Islet of Langerhans (tissue), 1 donor: ENCODE measurements around the gene KRT37.

Source experiments
- FAIRE-seq: peaks from one replicate; lab custom pipeline; 2011; peaks lifted over from hg19 to GRCh38; lab: Jason Lieb, UNC

The KRT37 gene

DNA sequence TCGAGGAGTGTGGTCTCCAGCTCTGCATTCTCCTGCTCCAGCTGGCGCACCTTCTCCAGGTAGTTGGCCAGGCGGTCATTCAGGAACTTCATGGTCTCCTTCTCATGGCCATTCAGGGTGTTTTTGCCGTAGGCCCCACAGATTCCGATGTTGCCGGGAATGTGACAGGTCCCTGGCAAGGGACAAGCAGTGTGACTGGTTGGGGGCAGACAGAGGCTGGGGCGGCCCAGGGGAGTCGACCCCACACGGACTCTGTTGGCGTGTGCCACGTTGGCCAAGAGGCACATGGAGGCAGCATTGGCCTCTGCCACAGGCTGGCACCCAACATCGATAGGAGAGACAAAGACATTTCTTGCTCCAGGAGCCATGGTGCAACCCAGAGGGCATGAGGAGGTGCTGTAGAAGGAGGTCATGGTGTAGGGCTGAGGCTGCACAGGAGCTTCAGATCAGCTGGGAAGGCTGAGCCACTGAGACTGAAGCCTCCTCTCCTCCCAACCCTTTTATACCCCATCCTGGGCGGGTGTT, at the start of gene KRT37:
Gene KRT37, minus strand, starts transcription at position 475 of the 525 bp plus-strand sequence. Its CDS starts 62 bp downstream, at position 413.
- FAIRE-seq = no peak

DNA sequence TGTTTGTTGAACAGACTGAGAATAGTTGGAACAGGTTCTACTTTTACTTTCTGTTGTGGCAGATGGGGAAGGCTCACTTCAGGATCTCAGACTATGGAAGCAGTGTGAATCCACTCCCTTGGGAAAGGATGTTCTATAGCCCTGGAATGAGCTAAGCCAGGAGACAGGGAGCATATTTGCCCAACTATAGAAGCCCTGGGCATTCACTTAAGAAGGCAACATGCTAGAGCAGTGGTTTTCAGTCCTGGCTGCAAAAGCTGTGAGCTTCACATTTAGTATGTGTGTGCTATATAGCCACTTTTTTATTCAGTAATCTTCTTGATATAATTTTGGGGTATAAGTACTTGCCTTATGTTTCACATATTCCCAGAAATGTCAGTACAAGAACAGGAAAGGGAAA, 44.0 kb upstream of the KRT37 start:
- FAIRE-seq = no peak

DNA sequence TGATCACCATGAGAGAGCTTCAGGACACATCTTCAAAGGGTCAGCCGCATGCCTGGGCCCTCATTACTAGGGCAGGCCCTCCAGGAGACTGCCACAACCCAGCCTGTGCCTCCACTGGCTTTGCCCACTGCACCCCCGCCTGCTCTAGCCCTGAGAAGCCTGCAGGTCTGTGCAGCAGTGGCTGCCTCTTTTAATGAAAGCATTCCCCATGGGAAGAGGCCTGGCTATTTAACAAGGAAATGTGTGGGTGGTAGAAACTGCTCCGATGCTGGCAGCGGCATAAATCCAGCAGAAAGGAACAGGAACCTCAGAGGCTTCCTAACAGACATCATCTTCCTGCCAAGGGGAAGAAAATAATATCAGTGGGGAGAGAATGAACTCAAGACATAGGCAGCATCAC, 43.2 kb upstream of the KRT37 start:
- no peak for FAIRE-seq

DNA sequence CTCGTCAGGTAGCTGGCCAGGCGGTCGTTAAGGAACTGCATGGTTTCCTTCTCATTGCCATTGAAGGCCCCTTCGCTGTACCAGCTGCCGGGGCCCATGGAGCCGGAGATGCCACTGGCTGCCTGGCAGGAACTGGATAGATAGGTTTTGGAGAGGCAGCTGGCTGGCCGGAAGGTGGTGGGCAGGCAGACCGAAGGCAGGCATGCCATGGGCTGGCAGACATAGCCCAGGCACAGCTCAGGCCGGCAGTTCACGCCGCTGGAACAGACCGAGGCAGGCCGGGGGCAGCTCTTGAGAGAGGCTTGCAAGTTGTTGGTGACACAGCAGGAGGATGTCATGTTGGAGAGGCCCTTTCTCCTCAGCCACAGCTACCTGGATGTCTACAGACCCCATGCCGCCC, 42.6 kb upstream of the KRT37 start, which contains the start of gene KRT32:
Gene KRT32, minus strand, starts transcription at position 399 of the 400 bp plus-strand sequence. Its CDS starts 61 bp downstream, at position 338.
- no peak for FAIRE-seq

DNA sequence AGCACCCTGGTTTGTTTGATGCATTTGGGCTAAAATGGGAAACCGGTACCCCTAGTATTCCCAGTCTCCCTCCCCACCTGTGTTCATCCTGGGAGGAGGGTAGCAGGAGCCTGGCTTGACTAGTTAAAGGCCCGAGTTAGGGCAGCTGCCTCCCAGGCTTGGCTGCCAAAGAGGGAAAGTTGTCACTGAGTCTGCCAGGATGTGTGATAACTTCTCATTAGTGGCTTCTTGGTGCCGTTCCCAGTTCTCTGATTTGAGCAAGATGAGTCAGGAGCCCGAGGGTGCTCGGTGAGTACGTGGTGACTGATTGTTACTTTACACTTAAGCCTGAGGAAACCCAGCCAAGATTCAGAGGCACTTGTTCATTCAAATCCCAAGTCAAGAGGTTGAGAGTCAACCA, 40.3 kb upstream of the KRT37 start:
- no peak for FAIRE-seq

DNA sequence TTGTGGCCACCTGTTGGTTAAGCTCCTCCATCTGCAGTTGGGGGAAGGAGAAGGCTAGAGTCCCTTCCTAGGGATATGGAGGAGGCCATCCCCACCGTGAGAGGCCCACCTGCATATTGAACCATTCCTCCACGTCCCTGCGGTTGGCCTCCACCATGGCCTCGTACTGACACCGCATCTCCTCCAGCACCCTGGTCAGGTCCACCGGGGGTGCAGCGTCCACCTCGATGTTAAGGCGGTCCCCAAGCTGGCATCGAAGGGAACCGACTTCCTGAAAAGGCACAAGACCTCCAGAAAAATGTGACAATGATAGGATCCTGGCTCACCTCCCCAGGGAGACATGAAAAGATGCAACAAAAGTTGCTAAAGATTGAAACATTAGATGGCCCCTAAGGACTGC, 39.8 kb upstream of the KRT37 start:
- no peak for FAIRE-seq

DNA sequence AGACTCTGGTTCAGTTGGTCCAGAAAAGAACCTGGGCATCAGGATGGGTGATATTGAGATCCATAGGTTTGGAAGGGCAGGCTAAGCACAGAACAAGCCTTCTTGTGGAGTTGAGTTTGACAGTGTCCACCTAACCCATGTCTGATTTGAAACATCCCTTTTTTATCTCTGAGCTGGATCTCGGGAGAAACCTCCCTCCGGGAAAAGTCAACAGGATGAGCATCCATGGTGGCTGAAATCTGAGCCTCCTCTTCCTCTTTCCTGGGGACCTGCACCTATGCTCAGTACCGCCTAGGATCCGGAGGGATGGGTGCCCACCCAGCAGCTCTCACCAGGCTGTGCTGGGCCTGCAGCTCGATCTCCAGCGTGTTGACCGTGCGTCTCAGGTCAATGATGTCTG, 39.4 kb upstream of the KRT37 start:
- FAIRE-seq = no peak

DNA sequence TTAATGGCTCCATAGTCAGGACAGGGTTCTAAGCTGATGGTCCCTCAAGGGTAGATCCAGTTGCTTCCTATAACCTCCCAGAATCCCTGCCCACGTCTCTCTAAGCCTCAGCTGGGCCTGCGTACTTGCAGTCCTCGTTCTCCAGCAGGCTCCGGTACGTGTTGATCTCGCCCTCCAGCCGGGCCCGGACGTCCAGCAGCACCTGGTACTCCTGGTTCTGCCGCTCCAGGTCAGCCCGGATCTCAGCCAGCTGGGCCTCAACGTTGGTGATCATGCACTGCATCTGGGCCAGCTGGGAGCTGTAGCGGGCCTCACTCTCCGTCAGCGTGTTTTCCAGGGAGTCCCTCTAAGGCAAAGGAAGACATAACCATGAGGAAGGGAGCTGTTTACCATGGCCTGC, 38.3 kb upstream of the KRT37 start:
- FAIRE-seq = no peak

DNA sequence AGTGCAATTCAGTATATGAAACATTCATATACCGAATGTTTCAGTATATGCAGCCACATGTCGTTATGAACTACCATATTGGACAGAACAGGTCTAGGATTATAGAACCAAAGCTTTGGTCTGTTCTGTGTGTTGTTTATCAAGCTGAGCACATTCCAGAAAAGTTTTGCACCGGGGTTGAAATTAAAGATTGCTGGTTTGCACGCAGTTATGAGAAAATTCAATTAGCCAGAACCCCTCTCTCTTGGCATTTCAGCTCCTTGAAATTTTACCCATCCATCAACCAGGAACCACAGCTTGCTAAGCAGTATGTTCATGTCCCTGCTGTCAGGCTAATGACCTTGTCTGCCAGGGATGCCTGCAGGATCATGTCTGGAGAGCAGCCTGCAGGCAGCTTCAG, 33.3 kb upstream of the KRT37 start:
- FAIRE-seq = no peak

DNA sequence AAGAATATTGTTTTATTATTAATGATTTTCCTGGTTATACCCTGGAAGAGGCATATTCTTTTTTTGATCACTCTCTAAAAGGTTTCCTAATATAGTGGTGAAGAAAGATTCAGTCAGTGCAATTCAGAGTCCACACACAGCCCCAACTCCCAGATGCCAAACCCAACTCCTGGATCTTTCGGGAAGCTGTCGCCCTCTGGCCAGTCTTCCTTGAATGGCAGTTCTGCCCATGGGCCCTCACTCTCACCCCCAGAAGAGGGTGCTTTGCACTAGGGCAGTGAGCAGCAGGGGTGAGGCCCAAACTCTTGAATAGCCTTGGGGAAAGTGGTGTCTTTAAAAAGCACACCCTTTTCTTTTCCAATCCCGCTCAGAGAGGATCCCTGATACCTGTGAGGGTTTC, 31.8 kb upstream of the KRT37 start:
- FAIRE-seq = no peak

DNA sequence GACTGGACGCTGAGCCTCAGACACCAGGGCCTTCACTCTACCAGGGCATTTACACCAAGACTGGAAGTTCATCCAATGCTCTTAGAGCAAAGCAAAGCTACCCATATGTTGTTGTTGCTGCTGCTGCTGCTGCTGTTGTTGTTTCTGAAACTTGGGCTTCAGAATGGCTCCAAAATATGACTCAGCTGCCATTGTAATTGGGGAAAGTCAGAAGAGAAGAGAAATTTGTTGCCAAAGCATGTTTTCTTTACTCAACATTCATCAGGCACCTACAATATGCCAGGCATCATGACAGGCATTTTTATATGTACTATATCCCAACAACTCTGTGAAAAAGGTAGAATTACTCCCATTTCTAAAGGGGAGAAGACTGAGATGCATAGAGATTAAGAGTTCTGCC, 30.9 kb upstream of the KRT37 start:
- no peak for FAIRE-seq

DNA sequence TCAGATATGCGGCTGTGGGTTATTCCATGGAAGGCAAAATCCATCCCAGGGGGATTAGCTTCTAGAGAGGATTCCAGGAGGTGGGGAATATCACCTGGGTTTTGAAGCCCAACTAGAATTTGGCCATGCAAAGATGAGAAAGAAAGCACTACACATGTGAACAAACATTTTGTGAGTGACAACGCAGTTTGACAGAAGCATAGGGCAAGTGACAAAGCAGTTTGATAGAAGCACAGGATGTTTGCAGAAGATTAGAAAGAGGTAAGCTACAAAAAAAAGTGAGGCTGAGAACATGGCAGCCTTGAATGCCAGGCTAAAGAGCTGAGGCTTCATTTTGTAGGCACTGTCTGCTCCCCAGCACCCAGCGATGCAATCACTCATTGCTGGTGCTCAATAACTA, 28.7 kb upstream of the KRT37 start:
- no peak for FAIRE-seq

DNA sequence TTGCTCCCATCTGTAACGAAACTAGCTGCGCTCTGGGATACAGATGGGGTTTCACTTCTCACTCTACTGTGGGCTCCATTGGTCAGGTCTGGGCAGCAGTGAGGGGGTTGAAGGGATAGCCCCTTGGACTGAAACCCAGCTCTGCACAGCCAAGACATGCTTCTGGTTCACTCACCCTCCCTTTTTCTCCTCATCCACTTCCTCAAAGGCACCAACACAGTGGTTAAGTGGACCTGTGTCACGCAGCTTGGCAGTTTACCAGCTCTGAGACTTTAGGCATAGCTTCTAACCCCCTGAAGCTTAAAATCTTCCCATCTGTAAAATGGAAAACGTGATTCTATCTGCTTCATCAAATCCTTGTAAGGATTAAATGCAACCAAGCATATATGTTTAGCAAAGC, 27.9 kb upstream of the KRT37 start:
- no peak for FAIRE-seq

DNA sequence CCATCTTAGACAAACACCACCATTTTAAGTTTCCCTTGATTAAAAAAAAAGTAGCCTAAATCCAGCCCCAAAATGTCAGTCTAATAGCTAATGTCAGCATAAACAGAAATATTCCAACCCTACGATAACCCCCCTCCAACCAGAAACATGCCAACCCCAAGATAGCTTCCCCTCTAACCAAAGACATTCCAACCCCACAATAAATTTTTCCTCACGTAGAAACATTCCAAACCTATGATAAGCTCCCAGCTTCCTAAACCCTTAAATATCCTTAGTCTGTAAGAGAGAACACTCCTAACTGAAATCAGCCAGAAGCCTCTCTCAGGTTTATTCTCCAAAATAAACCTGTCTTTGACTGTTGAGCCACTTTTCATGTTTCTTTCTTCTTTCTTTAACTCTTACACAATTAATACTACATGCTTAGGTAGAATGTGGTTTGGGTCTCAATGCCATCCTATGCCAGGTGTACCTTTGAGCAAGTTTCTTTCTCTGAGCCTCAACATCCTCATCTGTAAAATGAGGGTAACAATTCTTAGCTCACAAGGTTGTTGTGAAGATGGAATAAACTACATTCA, 26.9 kb upstream of the KRT37 start:
- FAIRE-seq = no peak

DNA sequence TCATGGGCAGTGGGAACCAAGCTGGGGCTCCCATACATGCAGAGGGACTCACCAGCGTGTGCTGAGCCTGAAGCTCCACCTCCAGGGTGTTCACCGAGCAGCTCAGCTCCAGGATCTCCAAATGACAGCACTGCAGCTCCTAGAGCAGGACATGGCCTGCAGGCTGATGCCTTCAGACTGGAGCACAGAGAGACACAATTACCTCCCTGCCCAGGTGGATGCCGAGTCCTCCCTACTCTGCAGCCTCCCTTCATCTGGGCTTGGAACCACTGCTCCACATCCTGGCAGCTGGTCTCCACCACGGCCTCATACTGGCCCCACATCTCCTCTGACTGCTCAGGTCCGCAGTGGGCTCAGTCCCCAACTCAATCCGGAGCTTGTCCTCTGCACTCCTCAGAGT, 24.6 kb upstream of the KRT37 start:
- no peak for FAIRE-seq

DNA sequence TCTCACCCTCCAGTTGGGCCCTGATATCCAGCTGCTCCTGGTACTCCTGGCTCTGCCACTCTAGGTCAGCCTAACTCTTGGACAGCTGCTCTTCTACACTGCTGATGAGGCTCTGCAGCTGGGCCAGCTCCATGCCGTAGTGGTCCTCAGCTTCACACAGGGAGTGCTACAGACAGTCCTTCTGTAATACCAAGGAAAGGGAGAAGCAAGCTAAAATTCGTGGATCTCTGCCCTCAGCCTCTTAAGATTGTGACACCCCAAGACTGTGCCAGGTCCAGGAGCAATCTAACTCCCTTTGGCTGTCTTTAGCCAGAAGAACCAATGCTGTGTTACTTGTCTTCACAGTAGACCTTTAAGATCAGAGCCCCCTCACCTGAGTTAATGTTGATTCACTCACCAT, 24.1 kb upstream of the KRT37 start:
- FAIRE-seq = no peak

DNA sequence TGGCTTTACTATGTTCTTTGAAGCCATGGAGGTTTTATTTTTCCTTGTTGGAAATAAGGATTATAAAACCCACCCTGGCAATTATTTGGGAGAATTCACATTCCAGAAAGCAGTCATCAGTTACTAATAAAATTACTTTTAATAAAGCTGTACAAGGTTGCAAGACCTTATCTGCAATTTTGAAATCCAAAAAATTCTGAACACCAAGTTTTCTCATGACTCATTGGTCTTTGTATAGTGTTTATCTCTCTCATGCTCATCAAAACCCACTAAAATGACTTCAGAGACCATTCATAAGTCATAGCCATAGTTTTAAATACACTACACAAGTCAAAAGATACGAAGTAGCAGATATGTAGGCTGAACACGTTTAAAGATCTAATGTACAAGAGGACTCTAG, 22.4 kb upstream of the KRT37 start:
- FAIRE-seq = no peak

DNA sequence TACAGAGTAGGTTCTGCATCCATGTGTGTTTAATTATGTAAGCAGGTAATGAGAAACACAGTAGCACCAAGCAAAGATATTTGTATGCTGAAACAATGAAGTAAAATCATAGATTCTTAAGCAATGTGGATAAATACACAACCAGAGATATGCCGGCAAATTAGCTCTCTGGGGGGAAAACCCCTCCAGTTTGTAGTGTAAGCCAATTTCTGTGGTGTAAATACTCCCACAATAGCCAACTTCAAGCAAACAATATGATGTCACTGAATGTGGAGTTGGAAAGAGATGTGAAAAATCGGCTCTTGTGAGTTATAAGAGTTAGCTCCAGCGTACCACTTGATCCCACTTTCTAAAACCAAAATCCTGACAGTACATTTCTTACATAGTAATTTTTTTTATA, 20.3 kb upstream of the KRT37 start:
- FAIRE-seq = no peak

DNA sequence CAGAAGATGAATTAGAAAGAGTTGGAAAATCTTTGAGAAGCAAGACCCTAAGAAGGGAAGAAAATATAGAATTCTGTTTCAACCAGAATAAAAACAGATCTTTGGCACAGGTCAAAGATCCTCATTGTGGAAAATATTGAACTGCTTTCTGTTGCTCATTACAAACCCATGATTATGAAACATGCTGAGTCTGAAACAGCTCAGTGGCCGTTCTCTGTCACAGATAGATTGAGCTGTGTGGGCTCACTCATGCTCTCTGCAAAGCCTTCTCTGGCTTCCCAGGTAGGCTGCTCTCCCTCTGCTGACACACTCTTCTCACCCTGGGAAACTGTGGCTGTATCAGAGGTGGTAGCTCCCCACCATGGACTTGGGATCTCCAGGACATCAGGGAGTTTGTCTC, 19.8 kb upstream of the KRT37 start:
- no peak for FAIRE-seq

DNA sequence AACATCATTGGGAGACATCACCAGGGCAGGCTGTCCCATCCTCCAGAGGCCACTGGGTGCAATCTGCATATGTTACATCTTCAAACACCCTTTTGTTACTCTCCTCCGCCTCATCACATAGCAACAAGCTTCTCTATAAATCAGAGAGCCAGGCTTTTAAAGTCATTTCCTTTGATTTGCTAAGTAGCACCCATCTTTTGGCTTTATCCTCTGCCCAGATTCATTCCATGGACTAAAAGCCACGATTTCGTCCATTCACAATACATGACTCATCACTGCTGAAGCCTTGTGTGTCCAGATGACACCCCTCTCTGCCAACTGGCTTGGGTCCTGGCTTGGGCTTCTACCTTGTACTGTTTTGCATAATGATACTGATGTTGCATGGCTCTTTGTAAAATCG, 18.4 kb upstream of the KRT37 start:
- no peak for FAIRE-seq

DNA sequence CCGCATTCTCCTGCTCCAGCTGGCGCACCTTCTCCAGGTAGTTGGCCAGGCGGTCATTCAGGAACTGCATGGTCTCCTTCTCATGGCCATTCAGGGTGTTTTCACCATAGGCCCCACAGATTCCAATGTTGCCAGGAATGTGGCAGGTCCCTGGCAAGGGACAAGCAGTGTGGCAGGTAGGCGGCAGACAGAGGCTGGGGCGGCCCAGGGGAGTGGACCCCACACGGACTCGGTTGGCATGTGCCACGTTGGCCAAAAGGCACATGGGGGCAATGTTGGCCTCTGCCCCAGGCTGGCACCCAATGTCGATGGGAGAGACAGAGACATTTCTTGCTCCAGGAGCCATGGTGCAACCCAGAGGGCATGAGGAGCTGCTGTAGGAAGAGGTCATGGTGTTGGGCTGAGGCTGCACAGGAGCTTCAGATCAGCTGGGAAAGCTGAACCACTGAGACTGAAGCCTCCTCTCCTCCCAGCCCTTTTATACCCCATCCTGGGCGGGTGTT, 16.2 kb upstream of the KRT37 start, which contains the start of gene KRT38:
Gene KRT38, minus strand, starts transcription at position 453 of the 503 bp plus-strand sequence. Its CDS starts 62 bp downstream, at position 391.
- no peak for FAIRE-seq

DNA sequence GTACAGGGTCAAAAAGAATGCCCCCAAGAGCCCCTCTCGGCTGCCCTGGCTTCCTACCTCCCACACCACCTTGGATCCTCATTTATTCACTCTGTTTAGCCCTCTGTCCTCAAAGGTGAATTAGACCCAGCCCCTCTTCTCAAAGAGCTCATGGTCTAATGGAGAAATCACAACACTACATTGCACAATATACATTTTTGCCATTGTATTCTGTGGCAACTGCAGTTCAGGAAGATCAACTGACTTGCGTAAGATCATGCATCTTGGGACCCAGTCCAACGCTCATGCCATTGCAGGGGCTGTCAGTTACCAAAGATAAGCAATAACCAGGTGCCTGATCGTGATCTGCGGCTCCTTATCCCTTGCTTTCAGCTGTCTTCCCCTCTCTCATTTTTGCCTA, 15.0 kb upstream of the KRT37 start:
- no peak for FAIRE-seq

DNA sequence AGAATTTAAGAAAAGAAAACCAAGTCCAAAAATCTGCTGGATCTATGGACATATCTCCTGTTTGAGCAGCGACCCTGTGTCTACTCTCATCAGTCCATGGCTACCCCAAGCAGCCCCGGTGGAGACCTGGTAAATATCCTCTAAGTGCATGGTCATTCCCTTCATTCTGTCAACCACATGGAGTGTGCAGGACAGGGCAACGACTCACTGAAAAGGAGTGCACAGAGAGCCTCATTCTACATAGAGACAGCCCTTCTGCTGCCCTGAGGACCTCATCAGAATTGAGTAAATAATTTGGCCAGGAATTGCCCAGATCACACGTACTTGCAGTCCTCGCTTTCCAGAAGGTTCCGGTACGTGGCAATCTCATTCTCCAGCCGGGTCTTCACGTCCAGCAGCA, 13.4 kb upstream of the KRT37 start:
- FAIRE-seq = no peak

DNA sequence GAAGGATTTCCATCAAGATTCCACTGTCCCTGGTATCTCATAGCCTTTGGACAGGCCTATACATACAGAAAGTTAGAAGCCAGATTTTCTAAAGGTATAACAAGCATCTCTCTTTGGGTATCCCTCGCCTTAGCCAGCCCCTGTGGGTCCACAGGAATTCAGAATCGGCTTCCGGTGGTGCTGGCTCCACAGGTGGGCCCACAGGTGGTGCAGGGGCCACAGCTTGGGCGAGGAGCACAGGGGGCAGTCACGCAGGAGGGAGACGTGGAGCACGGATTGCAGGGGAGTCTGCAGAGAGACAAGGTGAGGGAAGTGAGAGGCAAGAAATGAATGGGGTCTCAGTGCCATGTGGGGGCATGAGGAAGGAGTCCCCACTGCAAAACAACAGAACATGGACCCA, 12.9 kb upstream of the KRT37 start:
- no peak for FAIRE-seq
